ENCODE data around the gene GNGT1. TPM values are rescaled to one million over a fixed set of nuclear protein-coding genes. Genes with fewer than 3 reads are reported as not detected.

The GNGT1 gene
- total RNA-seq, 1 experiment from 2014 or later: not detected

DNA sequence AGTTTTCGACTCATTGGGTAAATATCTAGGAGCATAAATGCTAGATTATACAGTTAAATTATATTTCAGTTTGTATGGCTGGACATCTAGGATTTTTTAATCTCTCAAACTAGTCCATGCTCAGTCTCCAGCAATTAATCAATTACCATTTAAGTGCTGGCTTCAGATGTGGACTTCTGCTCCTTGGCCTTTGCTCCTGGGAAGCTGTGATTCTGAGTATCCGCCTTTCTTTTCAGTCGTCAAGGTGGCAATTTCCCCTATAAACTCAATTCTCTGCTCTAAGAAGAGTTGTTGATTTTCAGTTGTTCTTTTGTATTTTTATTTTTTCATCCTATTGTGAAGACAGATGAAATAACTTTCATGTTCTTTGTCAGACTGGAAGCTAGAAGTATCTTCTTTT is 39.5 kb upstream of the GNGT1 start:
- H3K27ac ChIP-seq (ENCODE audit: low read length): no peak overlapping the region
- no peak for TF ChIP-seq POLR2AphosphoS5 (IDR thresholded peaks at IDR 0.05; ENCODE audit: low read depth, low read length)
- no peak for TF ChIP-seq TCF7L2 (IDR thresholded peaks at IDR 0.05; ENCODE audit: low read depth, low read length)
- TF ChIP-seq, protein P1, sequence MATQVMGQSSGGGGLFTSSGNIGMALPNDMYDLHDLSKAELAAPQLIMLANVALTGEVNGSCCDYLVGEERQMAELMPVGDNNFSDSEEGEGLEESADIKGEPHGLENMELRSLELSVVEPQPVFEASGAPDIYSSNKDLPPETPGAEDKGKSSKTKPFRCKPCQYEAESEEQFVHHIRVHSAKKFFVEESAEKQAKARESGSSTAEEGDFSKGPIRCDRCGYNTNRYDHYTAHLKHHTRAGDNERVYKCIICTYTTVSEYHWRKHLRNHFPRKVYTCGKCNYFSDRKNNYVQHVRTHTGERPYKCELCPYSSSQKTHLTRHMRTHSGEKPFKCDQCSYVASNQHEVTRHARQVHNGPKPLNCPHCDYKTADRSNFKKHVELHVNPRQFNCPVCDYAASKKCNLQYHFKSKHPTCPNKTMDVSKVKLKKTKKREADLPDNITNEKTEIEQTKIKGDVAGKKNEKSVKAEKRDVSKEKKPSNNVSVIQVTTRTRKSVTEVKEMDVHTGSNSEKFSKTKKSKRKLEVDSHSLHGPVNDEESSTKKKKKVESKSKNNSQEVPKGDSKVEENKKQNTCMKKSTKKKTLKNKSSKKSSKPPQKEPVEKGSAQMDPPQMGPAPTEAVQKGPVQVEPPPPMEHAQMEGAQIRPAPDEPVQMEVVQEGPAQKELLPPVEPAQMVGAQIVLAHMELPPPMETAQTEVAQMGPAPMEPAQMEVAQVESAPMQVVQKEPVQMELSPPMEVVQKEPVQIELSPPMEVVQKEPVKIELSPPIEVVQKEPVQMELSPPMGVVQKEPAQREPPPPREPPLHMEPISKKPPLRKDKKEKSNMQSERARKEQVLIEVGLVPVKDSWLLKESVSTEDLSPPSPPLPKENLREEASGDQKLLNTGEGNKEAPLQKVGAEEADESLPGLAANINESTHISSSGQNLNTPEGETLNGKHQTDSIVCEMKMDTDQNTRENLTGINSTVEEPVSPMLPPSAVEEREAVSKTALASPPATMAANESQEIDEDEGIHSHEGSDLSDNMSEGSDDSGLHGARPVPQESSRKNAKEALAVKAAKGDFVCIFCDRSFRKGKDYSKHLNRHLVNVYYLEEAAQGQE (IDR thresholded peaks at IDR 0.05; ENCODE audit: insufficient read depth in 1 of 2, low read depth in 2 of 2, low read length in 1 of 2): no peak
- TF ChIP-seq, protein P2, sequence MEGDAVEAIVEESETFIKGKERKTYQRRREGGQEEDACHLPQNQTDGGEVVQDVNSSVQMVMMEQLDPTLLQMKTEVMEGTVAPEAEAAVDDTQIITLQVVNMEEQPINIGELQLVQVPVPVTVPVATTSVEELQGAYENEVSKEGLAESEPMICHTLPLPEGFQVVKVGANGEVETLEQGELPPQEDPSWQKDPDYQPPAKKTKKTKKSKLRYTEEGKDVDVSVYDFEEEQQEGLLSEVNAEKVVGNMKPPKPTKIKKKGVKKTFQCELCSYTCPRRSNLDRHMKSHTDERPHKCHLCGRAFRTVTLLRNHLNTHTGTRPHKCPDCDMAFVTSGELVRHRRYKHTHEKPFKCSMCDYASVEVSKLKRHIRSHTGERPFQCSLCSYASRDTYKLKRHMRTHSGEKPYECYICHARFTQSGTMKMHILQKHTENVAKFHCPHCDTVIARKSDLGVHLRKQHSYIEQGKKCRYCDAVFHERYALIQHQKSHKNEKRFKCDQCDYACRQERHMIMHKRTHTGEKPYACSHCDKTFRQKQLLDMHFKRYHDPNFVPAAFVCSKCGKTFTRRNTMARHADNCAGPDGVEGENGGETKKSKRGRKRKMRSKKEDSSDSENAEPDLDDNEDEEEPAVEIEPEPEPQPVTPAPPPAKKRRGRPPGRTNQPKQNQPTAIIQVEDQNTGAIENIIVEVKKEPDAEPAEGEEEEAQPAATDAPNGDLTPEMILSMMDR (IDR thresholded peaks at IDR 0.05): no peak
- TF ChIP-seq SIN3A (IDR thresholded peaks at IDR 0.05; ENCODE audit: borderline replicate concordance, insufficient read depth, low read depth, low read length): no peak
- in situ Hi-C loops (cut with HindIII; ENCODE audit: low pct_unique_long_range_greater_than_20kb, low sequenced_read_pairs) (no loop called here), intact Hi-C loops (cut with micrococcal nuclease; ENCODE audit: unreplicated experiment) (no loop called here)
- H3K4me1 ChIP-seq (ENCODE audit: control insufficient read depth, insufficient read depth, low read length): no peaks in the 10 kb centered on the region
- no peak overlapping the region for H3K4me3 ChIP-seq (ENCODE audit: low read depth in 2 of 2, low read length in 2 of 2)
- ChIA-PET CTCF (no interaction called here), POLR2A (no interaction called here)
- no peaks in the 10 kb centered on the region for H3K9me3 ChIP-seq (ENCODE audit: control insufficient read depth, insufficient read depth, low read depth, low read length)
- no peaks in the 10 kb centered on the region for H3K36me3 ChIP-seq (ENCODE audit: control insufficient read depth, insufficient read depth, low read length)
- ATAC-seq (no peak), DNase-seq (ENCODE audit: low read depth, low spot score) (no peak)
- BruUV-seq (replicated peaks): no TSS peak
- no peaks in the 10 kb centered on the region for H3K27me3 ChIP-seq (ENCODE audit: control insufficient read depth, insufficient read depth, low read length)

DNA sequence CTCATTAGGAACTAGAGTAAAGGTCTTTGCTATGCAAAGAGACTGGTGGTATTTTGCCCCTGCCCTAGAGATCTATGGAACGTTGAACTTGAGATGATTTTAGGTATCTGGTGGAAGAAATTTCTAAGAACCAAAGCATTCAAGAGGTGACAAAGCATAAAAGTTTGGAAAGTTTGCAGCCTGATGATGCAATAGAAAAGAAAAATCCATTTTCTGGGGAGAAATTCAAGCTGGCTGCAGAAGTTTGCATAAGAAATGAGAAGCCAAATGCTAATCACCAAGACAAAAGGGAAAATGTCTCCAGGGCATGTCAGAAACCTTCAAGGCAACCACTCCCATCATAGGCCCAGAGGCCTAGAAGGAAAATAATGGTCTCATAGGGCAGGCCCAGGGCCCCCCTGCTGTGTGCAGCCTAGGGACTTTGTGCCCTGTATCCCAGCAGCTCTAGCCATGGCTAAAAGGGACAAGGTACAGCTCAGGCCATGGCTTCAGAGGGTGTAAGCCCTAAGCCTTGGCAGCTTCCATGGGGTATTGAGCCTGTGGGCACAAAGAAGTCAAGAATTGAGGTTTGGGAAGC is 32.3 kb upstream of the GNGT1 start:
- ChIA-PET CTCF (no interaction called here), POLR2A (no interaction called here)
- Histone ChIP-seq H3K27ac (ENCODE audit: low read length) (no peak overlapping the region), H3K4me1 (ENCODE audit: control insufficient read depth, insufficient read depth, low read length) (no peaks in the 10 kb centered on the region), H3K27me3 (ENCODE audit: control insufficient read depth, insufficient read depth, low read length) (no peaks in the 10 kb centered on the region), H3K36me3 (ENCODE audit: control insufficient read depth, insufficient read depth, low read length) (no peaks in the 10 kb centered on the region), H3K4me3 (ENCODE audit: low read depth in 2 of 2, low read length in 2 of 2) (no peak overlapping the region), H3K9me3 (ENCODE audit: control insufficient read depth, insufficient read depth, low read depth, low read length) (no peaks in the 10 kb centered on the region)
- BruUV-seq (replicated peaks): no TSS peak
- in situ Hi-C loops (cut with HindIII; ENCODE audit: low pct_unique_long_range_greater_than_20kb, low sequenced_read_pairs) (no loop called here), intact Hi-C loops (cut with micrococcal nuclease; ENCODE audit: unreplicated experiment) (no loop called here)
- DNase-seq (ENCODE audit: low read depth, low spot score) (no peak), ATAC-seq (no peak)
- TF ChIP-seq, protein P1 (IDR thresholded peaks at IDR 0.05; ENCODE audit: insufficient read depth in 1 of 2, low read depth in 2 of 2, low read length in 1 of 2): no peak
- TF ChIP-seq, protein P2 (IDR thresholded peaks at IDR 0.05): no peak
- TF ChIP-seq POLR2AphosphoS5 (IDR thresholded peaks at IDR 0.05; ENCODE audit: low read depth, low read length): no peak
- TF ChIP-seq TCF7L2 (IDR thresholded peaks at IDR 0.05; ENCODE audit: low read depth, low read length): no peak
- TF ChIP-seq SIN3A (IDR thresholded peaks at IDR 0.05; ENCODE audit: borderline replicate concordance, insufficient read depth, low read depth, low read length): no peak
